Mucosa of stomach (tissue), 1 donor: Measurements from ENCODE around the gene SMAD4.

ENCODE experiments used
- H3K27me3 ChIP-seq: one replicate; pipeline ENCODE4 v1.7.0; 2013; ENCODE audit warnings: mild to moderate bottlenecking, low read length; ENCODE audit not compliant: control insufficient read depth, insufficient read depth
- H3K36me3 ChIP-seq: one replicate; pipeline ENCODE4 v1.7.0; 2013; ENCODE audit warnings: low read length; ENCODE audit not compliant: control insufficient read depth, insufficient read depth
- H3K4me1 ChIP-seq: one replicate; pipeline ENCODE4 v1.7.0; 2013; ENCODE audit warnings: mild to moderate bottlenecking, low read length; ENCODE audit not compliant: control insufficient read depth, insufficient read depth
- H3K4me3 ChIP-seq: one replicate; pipeline ENCODE4 v1.7.0; 2013; ENCODE audit warnings: low read length
- H3K9ac ChIP-seq: one replicate; pipeline ENCODE4 v1.7.0; 2013; ENCODE audit warnings: mild to moderate bottlenecking, low read length, moderate library complexity
- H3K9me3 ChIP-seq: one replicate; pipeline ENCODE4 v1.7.0; 2013; ENCODE audit warnings: mild to moderate bottlenecking, low read length, moderate library complexity; ENCODE audit not compliant: control insufficient read depth
- donor health status: Pancreatic carcinoma.

The SMAD4 gene

GRCh38 chr18:51006948-51007789 lies 22.8 kb upstream of the SMAD4 start:
- Histone ChIP-seq H3K4me3 (no peak overlapping the region), H3K9ac (no peak overlapping the region), H3K4me1 (no peaks in the 10 kb centered on the region), H3K36me3 (no peaks in the 10 kb centered on the region), H3K9me3 (no peaks in the 10 kb centered on the region), H3K27me3 (no peaks in the 10 kb centered on the region)

- Histone ChIP-seq H3K27me3 (no peaks in the 10 kb centered on the region), H3K9ac (no peak overlapping the region), H3K4me3 (no peak overlapping the region), H3K36me3 (no peaks in the 10 kb centered on the region), H3K9me3 (no peaks in the 10 kb centered on the region), H3K4me1 (no peaks in the 10 kb centered on the region)
Observed at GRCh38 chr18:51007790-51008139, 22.2 kb upstream of the SMAD4 start.

- no peaks in the 10 kb centered on the region for H3K36me3 ChIP-seq
- no peak overlapping the region for H3K9ac ChIP-seq
- no peaks in the 10 kb centered on the region for H3K4me1 ChIP-seq
Observed at GRCh38 chr18:51009072-51009471, 20.9 kb upstream of the SMAD4 start.

GRCh38 chr18:51010218-51010617 lies 19.8 kb upstream of the SMAD4 start:
- Histone ChIP-seq H3K9me3 (no peaks in the 10 kb centered on the region), H3K36me3 (no peaks in the 10 kb centered on the region), H3K4me3 (no peak overlapping the region), H3K9ac (no peak overlapping the region), H3K27me3 (no peaks in the 10 kb centered on the region), H3K4me1 (no peaks in the 10 kb centered on the region)

More at GRCh38 chr18:51009072-51009471, 20.9 kb upstream of the SMAD4 start:
- H3K9me3 ChIP-seq: no peaks in the 10 kb centered on the region
- no peak overlapping the region for H3K4me3 ChIP-seq
- H3K27me3 ChIP-seq: no peaks in the 10 kb centered on the region

- Histone ChIP-seq H3K9me3 (no peaks in the 10 kb centered on the region), H3K36me3 (no peaks in the 10 kb centered on the region), H3K4me1 (no peaks in the 10 kb centered on the region), H3K9ac (no peak overlapping the region), H3K4me3 (no peak overlapping the region), H3K27me3 (no peaks in the 10 kb centered on the region)
Observed at GRCh38 chr18:51011709-51012108, 18.3 kb upstream of the SMAD4 start.

GRCh38 chr18:51012441-51012840 lies 17.6 kb upstream of the SMAD4 start:
- no peaks in the 10 kb centered on the region for H3K4me1 ChIP-seq
- no peaks in the 10 kb centered on the region for H3K27me3 ChIP-seq
- no peak overlapping the region for H3K9ac ChIP-seq
- H3K9me3 ChIP-seq: no peaks in the 10 kb centered on the region
- H3K36me3 ChIP-seq: no peaks in the 10 kb centered on the region
- no peak overlapping the region for H3K4me3 ChIP-seq

GRCh38 chr18:51013259-51013658 lies 16.8 kb upstream of the SMAD4 start:
- H3K4me1 ChIP-seq: no peaks in the 10 kb centered on the region
- H3K9me3 ChIP-seq: no peaks in the 10 kb centered on the region
- no peak overlapping the region for H3K9ac ChIP-seq
- H3K27me3 ChIP-seq: no peaks in the 10 kb centered on the region
- H3K4me3 ChIP-seq: no peak overlapping the region
- H3K36me3 ChIP-seq: no peaks in the 10 kb centered on the region

GRCh38 chr18:51017140-51017879 lies 12.7 kb upstream of the SMAD4 start:
- Histone ChIP-seq H3K4me1 (no peaks in the 10 kb centered on the region), H3K27me3 (no peaks in the 10 kb centered on the region), H3K36me3 (no peaks in the 10 kb centered on the region), H3K9me3 (no peaks in the 10 kb centered on the region), H3K9ac (no peak overlapping the region), H3K4me3 (no peak overlapping the region)

GRCh38 chr18:51020536-51020935 lies 9.5 kb upstream of the SMAD4 start:
- Histone ChIP-seq H3K9ac (no peak overlapping the region), H3K27me3 (no peaks in the 10 kb centered on the region), H3K4me3 (no peak overlapping the region), H3K36me3 (no peaks in the 10 kb centered on the region), H3K4me1 (no peaks in the 10 kb centered on the region), H3K9me3 (no peaks in the 10 kb centered on the region)

GRCh38 chr18:51021226-51021965 lies 8.6 kb upstream of the SMAD4 start:
- Histone ChIP-seq H3K4me3 (no peak overlapping the region), H3K4me1 (no peaks in the 10 kb centered on the region), H3K9ac (no peak overlapping the region), H3K36me3 (no peaks in the 10 kb centered on the region), H3K9me3 (no peaks in the 10 kb centered on the region), H3K27me3 (no peaks in the 10 kb centered on the region)

- Histone ChIP-seq H3K9me3 (no peaks in the 10 kb centered on the region), H3K27me3 (no peaks in the 10 kb centered on the region), H3K4me3 (no peak overlapping the region), H3K36me3 (no peaks in the 10 kb centered on the region), H3K4me1 (peaks cover 10% of the 10 kb centered on the region), H3K9ac (no peak overlapping the region)
Observed at GRCh38 chr18:51025512-51025911, 4.5 kb upstream of the SMAD4 start.
